Stimulated activated CD4-positive, alpha-beta T cell treated with anti-CD3 and anti-CD28 coated beads, TNF-alpha, amount 100 ng/mL, for 1 hour (primary cell): ENCODE measurements around the gene TMEM186.
"Not testable (repeated sequence)": the region's sequence is repeated elsewhere in the genome, so short reads cannot be mapped to it uniquely, and the experiment has no call there.

Experiments
- DNase-seq, 3 donors: peaks; one replicate each; pipeline ENCODE4 v3.0.0-alpha.2; 2020; ENCODE audit warnings: low read depth in 3 of 3, low spot score in 1 of 3

TMEM186 gene, protein sequence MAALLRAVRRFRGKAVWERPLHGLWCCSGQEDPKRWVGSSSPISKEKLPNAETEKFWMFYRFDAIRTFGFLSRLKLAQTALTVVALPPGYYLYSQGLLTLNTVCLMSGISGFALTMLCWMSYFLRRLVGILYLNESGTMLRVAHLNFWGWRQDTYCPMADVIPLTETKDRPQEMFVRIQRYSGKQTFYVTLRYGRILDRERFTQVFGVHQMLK

DNA sequence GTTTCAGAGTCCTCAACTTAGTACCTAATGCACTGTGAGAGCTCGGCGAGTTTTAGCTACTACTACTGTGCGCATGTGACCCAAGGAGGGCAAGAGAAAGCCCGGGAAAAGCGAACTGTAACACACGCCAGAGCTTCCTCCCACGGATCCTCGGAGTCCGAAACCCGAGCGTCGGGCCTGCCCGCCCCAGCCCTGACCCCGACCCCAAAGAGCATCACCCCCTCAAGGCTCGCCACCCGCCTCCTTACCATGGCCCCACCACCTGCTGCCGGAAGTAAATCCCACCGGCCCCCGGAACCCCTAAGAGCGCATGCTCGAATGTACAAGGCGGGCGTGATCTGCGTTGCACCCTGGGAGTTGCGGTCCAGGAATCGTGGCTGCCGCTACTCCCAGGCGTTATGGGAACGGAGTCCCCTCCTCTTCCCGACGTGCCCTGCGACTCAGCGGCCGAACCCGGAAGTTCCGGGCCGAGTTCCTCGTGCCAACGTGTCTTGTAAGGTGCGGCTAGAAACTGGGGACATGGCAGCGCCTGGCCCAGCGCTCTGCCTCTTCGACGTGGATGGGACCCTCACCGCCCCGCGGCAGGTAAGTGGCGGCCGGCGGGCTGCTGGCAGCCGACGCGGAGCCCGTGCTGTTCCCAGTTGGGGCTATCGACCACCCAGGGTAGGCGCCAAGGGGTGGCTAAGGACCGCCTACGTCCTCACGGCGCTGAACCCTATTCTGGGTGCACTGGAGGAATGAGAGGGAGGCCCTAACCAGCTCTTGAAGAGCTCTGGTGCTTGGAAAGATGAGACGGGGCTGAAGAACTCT lies at the start of gene TMEM186, which contains the start of gene PMM2:
TSS of gene TMEM186 (minus strand) at position 276 of the 810 bp plus-strand sequence. CDS start at position 251, 25 bp downstream.
TSS of gene PMM2 (plus strand) at position 476 of the 810 bp plus-strand sequence. CDS start at position 520, 44 bp downstream.
- peak; percentile 84 to 86 (median 86) for DNase-seq

DNA sequence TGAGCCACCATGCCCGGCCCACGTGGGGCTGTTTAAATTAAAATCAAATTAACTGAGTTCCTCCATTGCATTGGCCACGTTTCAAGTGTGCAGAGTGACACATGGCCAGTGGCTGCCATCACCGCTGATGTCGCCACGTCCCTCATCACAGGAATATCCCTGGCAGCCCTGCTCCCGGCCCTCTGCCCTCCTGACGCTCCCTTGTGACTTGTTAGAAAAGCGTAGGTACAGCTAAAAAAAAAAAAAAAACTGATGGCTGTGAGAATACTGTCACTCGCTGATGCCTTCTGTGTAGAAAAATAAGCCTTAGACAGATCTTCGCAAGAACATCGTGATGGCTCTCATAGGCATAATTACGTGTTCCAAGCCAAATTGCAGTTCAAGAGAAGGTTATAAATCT lies 49.7 kb upstream of the TMEM186 start:
- no peak for DNase-seq

DNA sequence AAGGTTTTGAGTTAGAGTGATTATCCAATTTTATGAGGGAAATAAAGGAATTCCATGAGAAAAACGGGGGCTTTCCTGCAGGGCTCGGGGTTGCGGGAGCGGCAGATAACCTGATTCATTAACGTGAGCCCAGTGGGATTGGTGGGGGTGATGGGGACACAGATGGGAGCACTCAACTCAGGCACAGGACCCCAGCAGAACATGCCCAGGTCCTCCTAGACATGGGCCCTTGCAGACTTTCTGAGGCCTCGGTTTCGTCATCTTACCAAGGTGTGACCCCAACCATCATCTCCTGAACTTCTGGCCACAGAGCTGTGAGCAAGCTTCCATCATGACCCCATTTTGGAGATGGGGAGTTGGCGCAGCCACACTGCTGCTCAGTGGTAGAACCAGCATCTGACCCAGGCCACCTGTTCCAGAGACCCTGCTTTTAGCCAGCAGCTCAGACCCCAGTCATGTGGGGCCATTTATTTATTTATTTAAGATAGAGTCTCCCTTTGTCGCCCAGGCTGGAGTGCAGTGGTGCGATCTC lies 49.0 kb upstream of the TMEM186 start:
- no peak for DNase-seq

DNA sequence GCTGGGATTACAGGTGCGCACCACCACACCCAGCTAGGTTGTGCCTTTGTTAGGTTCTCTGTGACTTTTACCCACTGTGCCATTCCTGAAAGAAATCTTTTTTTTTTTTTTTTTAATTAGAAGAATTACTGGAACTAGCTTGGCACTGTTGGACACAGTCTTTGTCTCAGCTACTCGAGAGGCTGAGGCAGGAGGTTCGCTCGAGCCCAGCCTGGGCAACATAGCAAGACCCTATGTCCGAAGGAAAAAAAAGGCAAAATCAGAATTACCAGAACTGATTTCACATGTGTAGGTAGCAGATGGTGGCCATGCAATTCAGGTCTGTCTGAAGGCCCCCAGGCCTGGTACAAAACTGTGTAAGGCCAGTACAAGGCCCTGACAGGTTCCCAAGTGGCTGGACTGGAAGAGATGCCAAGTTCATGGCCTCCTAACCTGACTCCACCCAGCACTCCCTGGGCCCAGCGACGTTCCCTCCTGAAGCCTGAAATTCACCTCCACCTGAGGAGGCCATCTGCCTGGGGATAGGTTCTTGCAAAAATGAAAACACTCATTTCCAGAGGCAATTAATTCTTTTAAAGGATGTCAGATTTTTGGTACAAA lies 48.4 kb upstream of the TMEM186 start:
- no peak for DNase-seq

DNA sequence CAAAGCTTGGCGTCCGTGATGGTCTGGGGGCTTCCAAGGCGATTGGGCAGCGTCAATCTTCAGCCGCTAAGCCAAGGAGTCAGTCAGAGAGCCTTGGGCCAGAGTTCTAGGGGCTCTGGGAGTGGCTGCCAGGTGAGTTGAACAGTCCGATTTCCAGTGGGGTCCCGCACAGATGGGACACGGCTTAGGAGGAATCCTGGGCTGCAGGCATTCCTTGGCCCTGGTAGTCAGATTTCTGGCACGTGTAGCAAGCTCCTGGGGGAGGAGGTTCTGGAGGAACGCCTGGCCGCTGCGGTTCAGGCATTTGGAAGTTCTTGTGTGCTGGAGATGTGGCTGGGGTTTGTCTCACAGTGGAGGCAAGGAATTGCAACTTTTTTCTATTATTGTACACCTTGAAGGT lies 45.9 kb upstream of the TMEM186 start:
- not testable (repeated sequence) for DNase-seq

DNA sequence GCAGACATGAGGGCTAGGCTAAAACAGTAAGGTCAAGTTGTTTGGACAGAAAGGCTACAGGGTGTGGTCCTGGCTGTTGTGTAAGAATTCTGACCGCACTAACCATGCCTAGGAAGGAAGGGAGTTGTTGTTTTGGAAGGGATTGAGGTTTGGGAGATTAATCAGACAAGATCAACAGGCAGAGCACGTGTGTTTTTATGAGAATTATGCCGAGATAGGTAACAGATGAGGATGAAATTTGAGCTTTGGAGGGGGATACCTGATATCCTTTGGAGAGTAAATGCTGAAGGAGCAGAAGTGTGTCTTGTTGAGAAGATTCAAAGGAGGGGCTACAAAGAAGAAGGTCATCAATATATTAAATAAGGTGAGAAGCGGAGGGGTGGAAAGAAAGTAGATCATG lies 44.6 kb upstream of the TMEM186 start:
- not testable (repeated sequence) for DNase-seq

DNA sequence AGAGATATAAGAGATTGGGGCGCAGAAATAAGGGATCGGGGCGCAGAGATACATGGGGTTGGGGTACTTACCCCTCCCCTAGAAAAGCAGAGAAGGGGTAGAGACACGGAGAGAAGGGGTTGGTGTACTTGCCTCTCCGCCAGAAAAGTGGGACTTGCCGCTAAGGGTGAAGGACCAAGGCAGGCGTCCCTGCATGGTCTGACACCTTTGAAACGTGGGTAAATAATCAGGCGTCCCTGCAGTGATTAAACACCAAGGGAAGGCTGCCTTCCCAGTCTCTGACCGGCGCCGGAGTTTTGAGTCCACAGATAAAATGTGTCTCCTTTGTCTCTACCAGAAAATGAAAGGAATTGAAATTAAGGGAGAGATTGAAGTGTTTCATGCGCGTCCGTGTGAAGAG lies 40.2 kb upstream of the TMEM186 start:
- DNase-seq, result not testable (repeated sequence)

DNA sequence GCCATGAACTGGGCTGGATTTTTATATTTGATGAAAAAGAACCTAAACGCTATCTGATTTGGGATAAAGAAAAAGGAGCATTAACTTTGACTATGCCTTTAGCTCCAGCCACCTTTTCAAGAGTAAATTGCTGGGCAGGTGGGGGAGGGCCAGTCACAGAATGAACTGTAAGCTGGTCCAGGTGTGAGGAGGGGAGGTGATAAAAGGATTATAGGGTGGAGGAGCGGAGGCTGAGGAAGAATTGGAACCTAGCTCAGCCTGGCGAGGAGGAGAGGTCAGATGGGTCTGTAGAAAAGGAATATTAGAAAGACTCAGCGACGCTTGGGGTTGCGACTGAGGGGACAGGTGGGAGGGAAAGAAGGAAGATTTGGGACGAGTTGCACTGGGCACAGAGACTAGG lies 39.4 kb upstream of the TMEM186 start:
- not testable (repeated sequence) for DNase-seq

DNA sequence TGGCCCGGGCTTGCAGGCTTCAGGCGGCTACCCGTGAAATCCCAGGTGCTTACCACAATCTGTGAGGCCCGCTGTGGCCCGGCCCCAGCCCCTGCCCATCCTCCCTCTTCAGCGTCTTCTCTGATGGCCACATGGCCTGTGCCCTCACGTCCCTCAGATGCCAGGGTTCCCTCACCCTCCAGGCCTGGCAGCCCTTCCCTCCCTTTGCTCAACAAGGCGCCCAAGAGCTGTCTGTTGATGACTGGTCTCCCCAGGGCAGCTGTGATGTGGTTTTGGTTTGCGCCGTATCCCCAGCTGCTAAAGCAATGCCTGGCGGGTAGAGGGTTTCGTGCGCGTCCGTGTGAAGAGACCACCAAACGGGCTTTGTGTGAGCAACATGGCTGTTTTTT lies 35.3 kb upstream of the TMEM186 start:
- DNase-seq, result no peak

DNA sequence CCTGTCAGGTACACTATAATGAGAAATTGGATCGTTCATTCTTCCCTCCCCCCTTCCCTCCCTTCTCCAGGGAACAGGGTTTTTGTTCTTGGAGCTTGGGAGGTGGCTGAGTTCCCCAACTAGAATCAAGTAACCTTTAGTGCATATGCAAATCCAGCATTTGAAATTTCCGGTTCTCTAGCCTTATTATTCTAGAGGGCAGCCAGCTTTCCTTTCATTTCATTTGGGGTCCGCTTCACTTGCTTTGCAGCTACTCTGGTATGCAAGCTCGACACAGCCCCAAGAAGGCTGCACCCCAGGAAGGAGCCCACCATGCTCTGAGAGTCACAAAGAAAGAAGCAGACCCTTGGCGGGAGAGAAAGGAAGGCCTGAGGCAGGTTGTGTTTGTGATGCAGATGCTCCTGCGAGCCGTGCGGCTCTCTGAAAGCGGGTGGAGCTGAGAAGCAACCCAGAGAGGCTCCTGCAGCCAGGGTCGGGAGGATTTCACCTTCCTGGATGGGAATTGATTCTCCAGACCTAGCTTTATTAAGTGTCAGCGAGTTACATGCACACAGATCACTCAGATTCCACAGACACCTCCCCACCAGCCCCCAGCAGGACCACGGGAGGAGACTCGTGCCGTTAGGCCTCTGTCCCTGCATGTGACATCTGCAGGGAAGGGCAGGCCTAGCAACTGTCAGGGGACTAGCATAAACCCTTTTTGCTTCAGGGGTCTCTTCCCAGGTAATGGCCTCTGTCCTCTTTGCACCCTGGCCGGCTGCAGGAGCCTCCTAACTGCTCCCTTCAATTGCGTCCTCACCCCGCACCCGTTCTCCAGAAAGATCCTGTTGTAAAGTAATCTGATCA lies 34.7 kb upstream of the TMEM186 start:
- DNase-seq, result no peak

DNA sequence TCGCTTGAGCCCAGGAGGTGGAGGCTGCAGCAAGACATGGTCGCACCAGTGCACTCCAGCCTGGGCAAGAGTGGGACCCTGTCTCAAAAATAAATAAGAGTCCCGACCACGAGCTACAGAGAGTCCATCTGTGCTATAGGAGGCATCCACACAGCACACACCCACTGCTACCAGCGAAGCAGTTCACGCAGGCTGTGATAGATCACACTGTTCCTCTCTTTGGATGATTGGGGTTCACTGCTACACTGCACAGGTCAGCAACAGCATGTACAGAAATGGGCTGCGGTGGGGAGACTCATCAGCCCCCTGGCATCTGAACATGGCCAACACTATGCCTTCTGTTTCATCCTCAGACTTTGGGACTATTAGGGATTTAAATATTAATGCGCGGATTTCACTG lies 34.0 kb upstream of the TMEM186 start:
- no peak for DNase-seq

DNA sequence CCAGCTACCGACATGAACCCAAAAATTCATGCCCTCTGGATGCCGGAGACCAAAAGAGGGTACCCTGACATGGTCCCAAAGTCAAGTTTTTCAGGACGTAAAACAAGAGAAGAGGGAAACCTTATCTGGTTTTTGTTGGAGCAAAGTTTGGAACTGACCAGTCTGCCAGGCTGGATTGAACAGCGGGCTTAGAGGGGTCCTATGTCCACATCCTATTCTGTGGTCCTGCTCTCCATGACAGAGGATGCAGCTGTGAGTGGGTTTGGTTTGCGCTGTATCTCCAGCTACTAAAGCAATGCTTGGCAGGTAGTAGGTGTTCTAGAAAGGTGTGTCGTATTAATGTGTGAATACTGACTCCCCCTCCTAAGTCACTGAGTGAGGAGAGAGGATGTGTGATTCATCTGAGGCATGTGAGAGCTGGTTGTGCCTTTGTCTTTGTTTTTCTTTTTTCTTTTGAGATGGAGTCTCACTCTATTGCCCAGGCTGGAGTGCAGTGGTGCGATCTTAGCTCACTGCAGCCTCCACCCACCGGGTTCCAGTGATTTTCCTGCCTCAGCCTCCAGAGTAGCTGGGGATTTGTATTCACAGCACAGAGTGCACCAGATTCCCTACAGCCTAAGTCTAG lies 31.2 kb upstream of the TMEM186 start:
- DNase-seq, result no peak

DNA sequence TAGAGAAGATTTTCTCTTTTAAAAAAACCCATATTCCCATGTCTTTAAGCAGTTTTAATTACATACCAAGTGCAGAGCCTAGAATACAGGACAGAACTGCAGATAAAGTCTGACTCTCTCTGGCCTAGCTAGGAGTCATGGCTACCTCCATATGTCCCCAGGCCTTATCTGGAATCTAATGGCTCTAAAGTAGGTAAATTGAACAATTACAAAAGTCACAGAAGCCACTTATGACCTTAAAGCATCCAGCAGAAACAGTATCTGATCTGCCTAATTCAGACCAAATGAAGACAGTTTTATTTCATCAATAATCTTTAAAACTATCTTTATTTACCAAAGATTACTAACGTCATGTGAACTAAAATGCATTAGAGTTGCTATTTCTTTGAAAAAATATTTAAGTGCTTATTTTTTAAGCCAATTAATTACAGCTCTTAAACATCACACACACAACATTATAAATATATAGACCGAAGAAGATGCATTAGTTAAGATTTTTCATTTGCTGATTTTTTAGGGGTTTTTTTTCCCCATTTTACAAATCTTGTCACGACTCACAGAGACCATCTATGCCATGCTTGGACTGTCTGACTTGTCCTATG lies 28.9 kb upstream of the TMEM186 start:
- DNase-seq, result no peak

DNA sequence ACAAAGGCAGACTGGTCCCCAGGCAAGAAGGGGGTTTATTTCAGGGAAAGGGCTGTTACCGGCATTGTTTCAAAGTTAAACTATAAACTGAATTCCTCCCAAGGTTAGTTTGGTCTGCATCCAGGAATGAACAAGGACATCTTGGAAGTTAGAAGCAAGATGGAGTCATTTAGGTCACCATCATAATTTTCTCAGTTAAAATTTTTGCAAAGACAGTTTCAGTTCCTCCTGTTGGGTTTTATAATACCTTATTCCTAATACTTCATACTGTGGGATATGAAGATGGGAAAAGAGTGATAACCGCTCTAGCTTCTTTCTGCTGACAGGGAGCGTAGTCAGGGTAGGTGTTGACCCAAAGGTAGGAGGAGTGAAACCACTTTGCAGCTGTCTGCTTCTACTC lies 25.0 kb upstream of the TMEM186 start:
- DNase-seq, result no peak

DNA sequence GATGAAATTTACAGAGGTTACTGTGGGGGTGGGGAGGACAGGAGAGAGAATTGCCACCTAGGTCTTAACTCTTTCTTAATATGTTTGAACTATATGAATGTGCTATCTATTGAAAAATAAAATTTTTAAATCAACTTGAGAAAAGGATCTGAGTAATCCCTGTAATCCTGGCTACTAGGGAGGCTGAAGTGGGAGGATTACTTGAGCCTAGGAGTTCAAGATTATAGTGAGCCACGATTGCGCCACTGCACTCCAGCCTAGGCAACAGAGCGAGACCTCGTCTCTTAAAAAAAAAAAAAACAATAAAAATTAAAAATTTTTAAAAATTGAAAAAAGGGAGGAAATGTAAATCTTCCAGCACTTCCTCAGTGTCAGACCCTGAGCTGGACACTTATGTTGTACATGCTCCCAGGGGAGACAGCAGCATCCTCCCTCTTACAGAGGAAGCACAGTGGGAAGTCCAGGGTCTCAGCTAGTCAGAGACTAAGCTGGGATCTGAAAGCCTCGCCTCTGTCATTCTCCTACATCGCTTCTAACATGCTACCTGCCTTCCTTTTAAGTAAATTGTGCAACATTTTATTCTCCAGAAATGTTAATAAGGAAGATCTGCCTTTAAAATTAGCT lies 22.1 kb upstream of the TMEM186 start:
- no peak for DNase-seq

DNA sequence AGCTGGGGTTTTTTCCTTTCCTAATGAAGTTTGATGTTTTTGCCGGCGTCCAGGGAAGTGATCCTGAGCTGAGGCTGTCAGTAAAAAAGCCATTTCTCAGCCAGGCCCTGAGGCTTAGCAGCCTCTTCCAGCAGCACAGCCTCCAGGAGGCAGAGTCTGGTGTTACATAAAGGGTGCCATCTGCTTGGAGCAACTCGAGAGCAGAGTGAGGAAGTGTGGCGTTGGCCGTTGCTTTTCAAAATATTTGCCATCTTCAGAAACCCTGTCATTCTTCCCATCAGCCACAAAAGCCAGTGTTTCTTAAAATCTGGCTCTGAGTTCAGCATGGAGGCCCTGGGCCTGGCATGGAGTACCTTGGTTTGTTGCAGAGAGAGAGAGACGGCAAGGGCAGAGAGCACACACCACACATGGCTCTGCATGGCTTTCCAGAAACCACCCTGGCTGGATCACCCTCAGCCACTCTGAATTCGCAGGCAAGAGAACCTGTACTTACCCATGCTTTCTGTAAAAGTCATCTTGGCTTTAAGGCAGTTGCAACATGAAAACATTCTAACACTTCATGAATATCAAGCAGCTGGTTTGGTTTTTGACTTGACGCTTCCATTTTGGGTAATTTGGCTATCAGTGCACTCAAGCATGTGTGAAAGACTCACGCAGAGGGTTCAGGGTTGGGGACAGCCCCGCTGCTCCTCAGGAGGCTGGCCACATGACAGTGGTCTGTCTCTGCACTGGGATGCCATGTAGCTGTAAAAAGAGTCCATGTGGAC lies 21.2 kb upstream of the TMEM186 start:
- DNase-seq, result no peak

DNA sequence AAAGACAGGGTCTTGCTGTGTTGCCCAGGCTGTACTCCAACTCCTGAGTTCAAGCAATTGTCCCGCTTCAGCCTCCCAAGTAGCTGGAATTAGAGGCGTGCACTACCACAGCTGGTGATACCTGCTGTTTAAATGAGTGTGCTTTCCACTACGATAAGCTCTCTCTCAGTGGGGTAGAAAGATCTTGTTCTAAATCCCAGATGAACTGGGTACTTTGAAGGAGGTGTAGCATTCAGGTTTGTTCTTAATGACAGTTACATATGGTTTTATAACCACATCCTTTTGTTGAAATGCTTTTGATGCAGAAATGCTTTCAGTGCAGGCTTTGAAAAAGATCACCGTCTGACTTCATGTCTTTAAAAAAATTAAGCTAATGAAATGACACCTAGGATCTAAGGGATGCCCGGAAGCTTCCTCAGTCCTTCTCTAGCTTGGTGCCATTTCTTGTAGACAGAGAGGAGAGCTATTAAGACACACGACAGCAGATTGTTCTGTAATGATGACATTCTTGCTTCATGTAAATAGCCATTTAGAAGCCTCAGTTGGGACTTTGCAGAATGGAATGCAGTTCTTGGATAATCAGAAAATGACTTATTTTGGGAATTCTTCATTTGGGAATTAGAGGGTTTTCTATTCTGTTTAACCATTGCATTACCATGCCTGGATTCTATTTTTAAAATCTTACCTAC lies 19.7 kb upstream of the TMEM186 start:
- no peak for DNase-seq

DNA sequence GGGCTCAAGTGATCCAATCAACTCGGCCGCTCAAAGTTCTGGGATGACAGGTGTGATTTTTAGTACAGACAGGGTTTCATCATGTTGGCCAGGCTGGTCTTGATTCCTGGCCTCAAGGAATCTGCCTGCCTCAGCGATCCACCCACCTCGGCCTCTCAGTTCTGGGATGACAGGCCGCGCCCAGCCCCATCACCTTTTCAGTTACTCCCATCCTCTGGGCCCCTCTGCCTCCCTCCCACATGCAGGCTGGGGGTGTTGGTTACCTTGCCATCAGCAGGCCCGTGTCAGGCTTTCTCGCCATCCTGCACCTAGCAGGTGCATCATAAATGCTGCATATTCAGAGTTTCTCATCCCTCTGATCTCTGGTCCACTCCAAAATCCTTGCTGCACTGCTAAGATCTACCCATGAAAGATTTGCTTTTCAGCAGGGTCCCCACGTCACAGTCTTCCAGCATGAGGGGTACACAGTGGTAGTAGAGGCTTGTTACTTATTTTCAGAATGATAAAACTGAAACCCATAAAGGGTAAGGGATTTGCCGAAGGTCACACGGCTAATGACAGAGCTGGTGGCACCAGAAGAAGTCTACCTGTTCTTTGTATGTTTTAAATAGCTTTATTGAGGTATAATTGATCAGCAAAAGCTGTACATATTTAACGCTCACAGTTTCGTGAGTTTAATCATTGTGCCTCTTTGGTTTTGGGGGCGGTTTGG lies 16.8 kb upstream of the TMEM186 start:
- no peak for DNase-seq
